Measurements from ENCODE around the gene RBMS1.

Gene RBMS1

DNA sequence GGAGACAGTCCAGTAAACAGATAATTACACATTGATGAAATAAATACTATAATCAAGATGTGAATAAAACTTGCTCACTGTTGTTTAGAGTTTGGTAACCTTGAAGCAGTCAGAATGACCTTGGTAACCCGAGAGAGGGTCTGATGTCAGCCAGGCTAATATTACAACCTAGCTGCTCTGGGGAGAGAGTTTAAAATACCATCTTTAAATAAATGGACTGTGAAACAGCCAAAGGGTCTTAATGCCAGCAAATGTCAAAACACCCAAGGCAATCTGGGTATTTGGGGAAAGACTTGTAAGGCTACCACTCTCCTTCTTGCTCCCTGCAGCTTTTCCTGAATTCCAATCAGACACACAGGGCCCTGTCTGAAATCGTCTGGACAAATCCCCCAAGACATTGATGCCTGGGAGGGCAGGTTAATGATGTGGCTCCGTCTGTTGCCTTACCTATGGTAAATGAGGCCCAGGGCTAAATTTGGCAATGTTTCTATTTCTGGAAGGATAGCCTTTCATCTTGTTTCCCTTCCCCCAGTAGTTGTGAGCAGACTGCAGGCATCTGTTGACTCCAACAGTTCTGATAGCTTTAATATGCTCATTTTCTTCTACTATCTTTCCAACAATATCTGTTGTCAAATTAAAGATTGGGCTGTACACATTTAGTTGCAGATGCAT, 250.6 kb downstream of the RBMS1 start:
- DNase-seq: no peak

DNA sequence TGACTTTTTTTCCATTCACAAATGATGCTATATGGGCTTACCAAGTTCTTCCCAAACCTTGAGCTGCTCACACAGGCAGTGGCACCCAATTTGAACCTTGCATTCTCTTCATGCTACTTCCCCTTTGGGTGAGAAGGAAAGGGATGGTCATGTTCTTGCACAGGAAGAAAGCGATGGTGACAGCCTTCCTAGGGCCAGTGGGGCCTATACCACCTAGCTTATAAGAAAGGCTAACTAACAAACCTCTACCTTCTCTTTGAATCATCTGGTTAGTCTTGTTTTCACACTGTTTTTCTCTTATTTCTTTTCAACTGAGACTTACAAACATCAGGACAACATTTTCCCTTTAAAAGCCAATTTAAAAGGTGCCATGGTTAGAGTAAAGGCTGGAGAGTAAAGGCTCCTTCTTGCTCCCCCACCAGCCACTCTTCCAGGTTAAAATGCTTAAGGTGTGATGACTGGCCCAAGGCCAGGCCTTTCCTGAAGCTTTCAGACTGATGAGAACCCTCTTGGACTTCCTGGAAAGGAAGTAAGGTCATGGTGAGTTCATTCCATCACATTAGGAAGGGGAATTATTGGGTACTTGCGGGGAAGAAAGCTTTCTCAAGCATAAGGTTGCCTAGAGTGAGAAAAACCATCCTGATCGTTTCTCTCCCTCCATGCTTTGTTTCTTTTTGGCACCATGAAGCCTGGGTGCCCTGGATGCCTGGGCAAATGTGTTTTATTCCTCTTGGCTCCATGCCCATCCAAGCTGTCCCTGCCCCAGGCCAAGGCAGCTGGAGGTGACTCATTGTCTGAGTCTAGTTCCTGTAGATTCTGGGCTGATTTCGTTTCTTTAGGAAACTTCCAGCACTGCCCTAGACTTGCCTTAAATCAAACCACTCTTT, 252.1 kb downstream of the RBMS1 start:
- DNase-seq: peak in 1 of 2 donors; percentile 13

DNA sequence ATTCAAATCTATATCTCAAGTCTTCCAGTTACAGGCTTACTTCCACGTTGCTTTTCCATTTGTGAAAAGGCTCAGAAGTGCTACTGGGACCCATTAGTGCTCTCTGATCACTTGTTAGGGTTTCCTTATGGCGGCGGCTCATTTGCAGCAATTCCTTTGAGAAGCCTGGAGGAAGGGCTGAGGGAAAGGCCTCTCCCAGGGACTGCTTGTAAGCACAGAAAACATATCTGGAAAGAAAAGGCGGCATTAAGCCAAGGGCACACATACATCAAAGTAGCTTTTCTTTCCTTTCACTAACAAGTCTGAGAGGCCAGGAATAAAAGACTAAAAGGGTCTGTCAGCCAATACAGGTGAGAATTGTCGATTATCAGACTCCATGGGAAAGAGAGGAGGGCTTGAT, 254.2 kb downstream of the RBMS1 start:
- no peak for DNase-seq

DNA sequence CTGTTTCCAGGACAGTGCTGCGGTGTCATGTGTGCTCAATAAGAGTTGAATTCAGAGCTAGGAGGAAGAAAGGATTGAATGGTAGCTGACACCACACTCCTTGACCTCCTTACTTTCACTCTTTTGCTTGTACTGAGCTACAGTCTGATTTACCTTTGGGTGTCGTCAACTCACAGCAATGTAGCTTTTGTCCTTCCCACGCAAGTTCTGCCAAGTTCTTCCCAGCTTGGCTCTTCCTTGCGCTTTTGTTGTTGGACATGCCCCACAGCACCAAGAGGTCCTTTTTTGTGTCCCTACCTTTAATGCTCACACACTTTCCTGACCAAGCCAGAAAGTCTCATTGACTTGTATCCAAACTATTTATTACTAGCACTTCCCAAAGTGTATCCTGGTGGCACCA, 255.2 kb downstream of the RBMS1 start:
- no peak for DNase-seq

DNA sequence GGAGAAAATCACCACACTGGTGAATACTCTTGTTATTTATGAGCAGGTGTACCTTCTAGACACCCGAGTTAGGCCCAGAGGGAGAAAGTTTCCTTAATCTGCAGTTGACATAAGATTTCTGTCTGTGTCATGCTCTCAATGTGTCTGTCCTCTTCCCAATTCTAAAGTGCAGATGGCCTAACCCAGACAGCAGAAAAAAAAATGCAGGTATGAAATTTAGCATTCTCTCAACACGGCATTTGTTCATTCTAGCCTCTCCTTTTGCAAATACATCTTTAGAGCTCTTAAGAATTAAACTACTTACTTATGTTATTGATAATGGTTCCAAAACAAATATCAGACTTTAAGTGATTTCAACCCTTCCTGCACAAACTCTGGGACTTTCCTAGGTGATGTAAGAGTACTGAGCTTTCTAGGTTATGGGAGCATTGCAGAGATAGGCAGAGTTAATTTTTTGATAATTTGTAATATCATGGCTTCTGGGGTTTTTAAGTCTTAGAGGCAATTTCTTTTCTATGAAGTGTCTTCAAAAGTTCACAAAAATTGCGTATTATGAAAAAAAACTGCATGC, 260.6 kb downstream of the RBMS1 start:
- no peak for DNase-seq

DNA sequence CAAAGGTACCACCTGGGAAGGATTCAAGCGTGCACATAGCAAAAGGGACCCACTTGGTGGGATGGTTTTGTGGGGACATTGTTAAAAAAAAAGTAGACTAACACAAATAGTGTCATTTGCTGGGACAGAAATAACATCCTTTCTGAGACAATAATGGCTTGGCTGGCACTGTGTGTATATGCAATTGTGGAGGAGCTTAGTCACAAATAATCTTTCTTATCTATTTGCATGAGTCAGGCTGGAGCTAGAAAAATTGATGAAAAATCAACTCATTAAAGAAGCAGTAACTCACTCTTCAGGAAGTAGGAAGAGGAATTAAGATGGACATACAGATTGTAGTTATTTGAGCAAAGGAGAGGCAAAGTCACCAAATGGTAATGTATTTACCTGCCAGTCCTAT, 264.0 kb downstream of the RBMS1 start:
- DNase-seq: no peak

DNA sequence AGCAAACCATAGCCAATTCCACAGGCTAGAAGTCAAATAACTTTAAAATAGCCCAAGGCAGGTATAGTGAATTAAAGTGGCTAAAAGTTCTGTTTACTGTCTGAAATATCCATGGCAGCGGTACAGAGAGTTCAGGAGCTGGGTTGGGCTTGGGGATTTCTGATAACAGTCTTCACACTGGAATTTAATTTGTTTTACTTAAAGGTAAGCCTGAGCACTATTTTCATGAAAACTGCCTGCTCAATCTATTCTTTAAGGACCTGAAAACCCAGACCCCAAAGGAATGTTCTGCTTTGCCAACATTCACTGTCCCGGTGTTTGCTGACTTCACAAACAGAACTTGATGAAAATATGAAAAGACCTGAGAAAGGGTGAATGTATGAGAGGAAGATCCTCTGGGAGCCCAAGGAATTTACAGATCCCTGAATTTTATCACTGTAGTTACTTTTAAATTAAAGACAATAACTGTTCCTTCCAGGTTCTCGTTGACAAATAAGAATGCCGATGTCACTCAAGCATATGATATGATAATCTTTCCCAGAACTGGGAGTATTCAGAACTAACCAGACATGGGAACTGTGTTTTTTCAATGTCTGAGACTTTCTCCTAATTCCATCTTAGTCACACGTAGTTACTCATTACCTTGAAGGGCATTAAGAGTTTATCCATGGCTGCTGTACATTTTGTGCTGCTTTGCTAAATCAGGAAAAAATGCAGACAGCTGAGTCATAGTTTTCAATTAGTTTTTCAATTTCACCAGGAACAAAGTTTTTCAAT, 265.3 kb downstream of the RBMS1 start:
- no peak for DNase-seq

DNA sequence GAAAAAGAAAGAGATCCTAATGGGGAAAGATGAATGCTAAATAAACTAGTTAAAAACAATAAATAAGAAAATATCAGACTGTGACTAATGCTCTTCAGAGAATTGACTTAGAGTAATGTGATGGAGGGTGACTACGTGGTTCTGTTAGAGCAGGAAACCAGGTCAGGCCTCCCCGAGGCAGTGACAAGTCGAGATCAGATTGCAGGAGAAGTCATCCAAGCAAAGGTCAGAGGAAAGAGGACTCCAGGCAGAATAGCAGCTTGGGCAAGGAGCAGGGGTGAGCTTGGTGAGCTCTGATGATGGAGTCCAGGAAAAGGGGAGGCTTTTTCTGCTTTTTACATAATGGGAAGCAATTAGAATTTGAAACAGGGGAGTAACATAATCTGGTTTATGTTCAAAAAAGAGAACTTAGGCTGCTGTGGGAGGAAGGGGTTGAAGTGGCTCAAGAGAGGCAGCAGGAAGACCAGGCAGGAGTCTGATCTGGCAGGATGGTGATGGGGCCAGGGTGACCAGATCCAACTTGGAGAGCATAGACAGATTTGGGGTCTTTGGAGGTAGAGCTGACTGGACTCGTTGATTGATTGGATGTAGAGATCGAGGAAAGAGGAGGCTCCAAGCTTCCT, 266.2 kb downstream of the RBMS1 start:
- DNase-seq: no peak

DNA sequence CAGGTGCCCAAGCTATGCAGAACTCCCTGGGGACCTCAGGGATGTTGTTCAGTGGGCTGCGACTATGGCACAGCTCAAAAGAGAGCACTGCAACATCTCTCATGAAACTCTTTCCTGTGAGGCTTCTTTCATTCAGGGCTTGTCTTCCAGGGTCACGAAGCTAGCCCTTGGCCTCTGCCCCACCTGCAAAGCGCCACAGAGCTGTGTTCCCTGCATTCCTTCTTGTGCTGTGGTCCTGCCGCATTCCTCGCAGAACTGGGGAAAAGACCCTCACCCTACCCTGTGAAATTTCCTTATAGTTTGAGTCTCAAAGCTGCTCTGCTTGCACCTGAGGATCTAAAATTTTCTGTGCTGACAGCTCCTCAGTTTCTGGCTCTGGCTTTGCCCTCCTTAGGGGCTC, 267.2 kb downstream of the RBMS1 start:
- no peak for DNase-seq

DNA sequence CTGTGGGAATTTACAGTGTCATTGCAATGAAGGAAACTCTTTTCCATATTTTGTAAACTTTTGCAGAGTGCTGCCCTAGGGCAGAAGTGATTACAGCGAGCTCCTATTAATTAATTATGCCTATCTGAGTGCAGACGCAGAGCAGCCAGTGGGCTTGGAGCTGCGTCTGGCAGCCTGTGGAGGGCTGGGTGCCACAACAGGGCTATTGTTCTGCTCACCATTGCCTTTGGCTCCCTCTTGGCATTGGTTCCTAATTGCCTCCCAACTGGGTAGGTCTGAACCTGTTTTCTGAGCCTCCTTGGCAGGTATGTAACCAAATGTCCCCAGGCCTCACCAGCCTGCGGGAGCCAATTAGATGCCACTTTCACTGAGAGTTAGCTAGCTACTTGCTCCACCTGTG, 267.9 kb downstream of the RBMS1 start:
- DNase-seq: no peak

DNA sequence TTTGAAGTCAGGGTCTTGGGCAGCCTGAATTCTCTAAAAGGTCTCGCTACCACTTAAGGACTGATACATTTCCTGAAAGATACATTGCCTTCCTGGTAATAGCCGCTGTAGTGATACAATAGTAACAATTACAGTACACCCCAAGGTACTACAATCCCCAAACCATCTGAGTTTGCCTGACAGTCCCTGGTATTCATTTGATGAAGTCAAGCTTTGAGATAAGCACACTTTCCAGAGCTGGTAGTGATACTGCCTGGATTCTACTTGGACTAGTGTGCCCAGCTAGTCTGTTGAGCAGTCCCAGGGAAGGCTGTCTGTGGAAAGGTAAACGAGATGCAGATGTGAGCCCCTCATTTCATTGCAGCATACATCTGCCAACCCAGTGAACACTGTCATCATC, 269.1 kb downstream of the RBMS1 start:
- DNase-seq: no peak

DNA sequence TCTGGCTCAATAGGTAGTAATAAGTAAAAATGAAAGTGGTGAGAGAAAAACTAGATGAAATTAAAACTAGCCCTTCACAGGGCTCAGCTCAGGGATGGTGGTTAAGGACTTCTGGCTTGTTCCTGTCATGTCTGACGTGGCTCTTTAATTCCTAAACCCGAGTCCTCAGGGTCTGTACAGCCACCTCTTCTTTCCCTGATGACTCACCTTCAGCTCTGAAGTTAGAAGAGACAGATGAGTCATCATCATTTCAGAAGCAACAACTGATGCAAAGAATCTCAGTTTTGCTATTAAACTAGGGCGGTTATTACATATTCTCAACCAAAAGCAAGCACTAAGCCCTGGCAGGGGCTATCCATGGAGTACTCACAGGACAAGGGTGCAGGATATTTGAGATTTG, 269.5 kb downstream of the RBMS1 start:
- peak in 1 of 2 donors; percentile 14 for DNase-seq

DNA sequence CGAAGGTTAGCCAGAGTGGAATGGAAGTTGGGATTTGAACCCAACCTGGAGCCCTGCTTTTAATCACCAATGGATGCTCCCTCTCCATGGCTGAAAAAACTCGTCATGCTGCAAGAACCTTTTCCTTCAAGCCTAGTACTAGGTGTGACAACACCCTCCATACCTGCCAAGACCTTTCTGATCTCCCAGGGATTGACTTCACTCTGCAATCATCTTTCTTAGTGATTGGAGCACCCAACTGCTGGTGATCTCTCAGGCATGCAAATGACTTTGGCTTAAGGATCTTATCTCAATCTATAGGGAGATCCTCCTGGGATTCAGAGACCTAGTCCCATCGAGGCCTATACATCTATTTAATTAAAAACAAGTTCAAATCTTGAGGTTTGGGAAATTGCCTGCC, 270.0 kb downstream of the RBMS1 start:
- no peak for DNase-seq

DNA sequence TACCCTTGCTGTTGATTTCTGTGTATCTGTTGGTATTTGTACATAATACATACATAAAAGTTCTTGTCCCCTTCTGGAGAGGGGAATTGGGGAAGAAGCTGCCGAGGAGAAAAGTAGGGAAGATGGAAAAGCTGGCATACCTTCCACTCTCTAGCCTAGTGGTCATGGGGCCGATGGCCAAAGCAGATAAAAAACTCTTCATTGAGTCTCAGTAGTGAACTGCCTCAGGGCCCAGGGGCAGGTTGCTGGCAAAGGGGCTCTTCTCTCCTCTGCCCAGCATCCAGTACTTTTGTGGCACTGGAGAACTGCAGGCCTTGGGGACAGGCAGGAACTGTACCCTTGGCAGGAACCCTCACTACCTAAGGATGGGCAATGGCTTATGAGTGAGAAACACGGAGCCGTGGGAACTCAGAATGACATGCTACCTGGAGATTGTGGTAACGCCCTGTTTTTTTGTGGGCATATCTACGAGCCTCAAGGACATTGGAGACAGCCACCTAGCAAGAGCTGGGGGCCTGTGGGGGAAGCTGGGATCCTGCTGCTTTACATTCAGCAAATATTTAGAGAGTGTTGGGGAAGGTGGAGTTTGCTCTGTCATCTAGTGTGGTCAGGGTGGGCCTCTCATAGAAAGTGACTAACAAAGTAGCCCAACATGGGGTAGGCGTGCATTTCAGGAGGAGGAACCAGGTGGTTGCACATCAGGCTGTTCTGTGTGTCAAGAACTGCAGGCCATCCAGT, 270.9 kb downstream of the RBMS1 start:
- no peak for DNase-seq
